ENCODE data around the gene BRAT1. TPM values are rescaled to one million over a fixed set of nuclear protein-coding genes. Genes with fewer than 3 reads are reported as not detected.

The BRAT1 gene
- total and polyA plus RNA-seq, 2 experiments from 2014 or later = 32.5 to 76.8 TPM

DNA sequence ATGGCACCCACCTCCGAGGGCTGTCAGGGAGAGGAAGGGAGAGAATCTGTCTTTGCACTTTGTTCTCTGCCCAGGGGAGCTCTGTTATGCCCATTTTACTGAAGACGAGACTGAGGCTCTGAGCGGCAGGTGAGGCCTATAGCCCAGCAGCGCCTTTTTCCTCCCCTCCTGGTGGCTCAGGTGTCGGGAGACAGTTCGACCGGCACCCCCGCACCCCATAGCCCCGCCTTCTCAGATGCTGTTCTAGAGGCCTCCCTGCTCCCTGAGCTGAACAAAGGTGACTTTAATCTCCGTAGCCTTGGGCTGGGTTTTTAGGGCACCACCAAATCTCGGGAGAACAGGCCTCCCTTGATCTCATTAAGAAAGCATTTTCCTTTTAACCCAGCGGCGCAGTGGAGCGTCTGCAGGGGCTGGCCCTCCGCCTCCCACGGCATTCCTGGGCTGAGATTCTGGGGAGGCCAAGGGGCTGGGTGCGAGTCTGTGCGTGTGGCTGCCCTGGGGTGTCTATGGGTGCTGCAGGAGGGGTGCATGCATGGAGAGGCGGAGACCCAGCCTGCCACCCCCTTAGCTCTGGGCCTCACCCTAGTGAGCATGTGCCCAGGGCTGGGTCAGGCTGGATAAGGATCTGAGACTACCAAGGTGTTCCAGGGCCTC, 32.4 kb downstream of the BRAT1 start:
- H3K4me2 ChIP-seq = peak overlapping the region; percentile 92
- peak; percentile 4 for ATAC-seq
- no peaks in the 10 kb centered on the region for H3K9me3 Mint-ChIP-seq
- H3K36me3 Mint-ChIP-seq (ENCODE audit: low read depth) = peaks cover 16% of the 10 kb centered on the region; the same call in 1 of the 3 replicates
- peaks cover 17% of the 10 kb centered on the region for H3K79me2 ChIP-seq (replicated peaks; ENCODE audit: insufficient read depth)
- peaks cover 49% of the 10 kb centered on the region for H3K4me1 ChIP-seq (ENCODE audit: insufficient read depth)
- no peak overlapping the region for H3K27ac Mint-ChIP-seq
- H3K27me3 Mint-ChIP-seq (ENCODE audit: insufficient read depth, low read depth, poor library complexity) = peaks cover 30% of the 10 kb centered on the region
- H3K27ac ChIP-seq (ENCODE audit: low read depth) = no peak overlapping the region
- H4K20me1 ChIP-seq (replicated peaks; ENCODE audit: insufficient read depth) = no peaks in the 10 kb centered on the region; the same call in 1 of the 2 replicates
- H3K4me1 Mint-ChIP-seq = peaks cover 45% of the 10 kb centered on the region
- peaks cover 22% of the 10 kb centered on the region for H3K27me3 ChIP-seq (ENCODE audit: insufficient read depth)
- H2AFZ ChIP-seq = no peak overlapping the region
- no peaks in the 10 kb centered on the region for H3K9me2 ChIP-seq (ENCODE audit: insufficient read depth)
- peak overlapping the region; percentile 68; the same call in 1 of the 2 replicates for H3K4me3 ChIP-seq
- H3F3A ChIP-seq (replicated peaks; ENCODE audit: low read depth) = peaks cover 6% of the 10 kb centered on the region; the same call in 1 of the 2 replicates
- DNase-seq (ENCODE audit: low spot score) = peak; percentile 86
- H3K36me3 ChIP-seq (ENCODE audit: insufficient read depth) = no peaks in the 10 kb centered on the region; the same call in 1 of the 2 replicates
- no peak for TF ChIP-seq EZH2phosphoT487 (IDR thresholded peaks at IDR 0.05; ENCODE audit: unreplicated experiment)
- H3K4me3 Mint-ChIP-seq = peak overlapping the region; percentile 59

DNA sequence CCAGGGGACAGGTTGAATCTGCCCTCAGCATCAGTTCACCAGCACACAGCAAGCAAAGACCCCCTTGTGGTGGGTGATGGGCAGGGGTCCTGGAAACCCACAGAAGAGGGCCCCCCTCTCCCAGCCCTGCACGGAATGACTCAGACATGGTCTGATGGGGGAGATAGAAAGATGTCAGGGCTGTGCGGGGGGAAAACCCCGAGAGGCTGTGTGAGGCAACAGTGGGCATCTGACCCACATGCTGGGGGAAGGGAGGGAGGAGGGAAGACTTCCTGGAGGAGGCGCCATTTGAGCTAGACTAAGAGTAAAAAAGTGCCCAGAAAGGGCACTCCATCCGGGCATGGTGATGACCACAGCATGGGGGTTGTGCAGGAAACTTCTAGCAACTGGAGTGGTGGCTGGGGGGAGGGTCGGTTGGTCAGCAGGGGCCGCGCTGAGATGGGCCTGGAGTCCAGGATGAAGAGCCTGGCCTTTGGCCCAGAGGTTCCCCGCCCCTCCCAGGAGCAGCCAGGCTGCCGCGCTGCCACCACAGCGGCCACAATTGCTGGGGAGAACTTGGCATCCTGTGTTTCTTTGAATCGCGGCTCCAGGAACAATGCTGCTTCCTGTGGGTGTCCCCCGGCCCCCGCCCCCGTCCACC, 33.3 kb downstream of the BRAT1 start:
- no peak for DNase-seq (ENCODE audit: low spot score)
- no peak for ATAC-seq
- Histone ChIP-seq H3K4me2 (peak overlapping the region; percentile 92), H3K27ac (ENCODE audit: low read depth) (no peak overlapping the region), H2AFZ (no peak overlapping the region), H3F3A (replicated peaks; ENCODE audit: low read depth) (peaks cover 6% of the 10 kb centered on the region; the same call in 1 of the 2 replicates), H4K20me1 (replicated peaks; ENCODE audit: insufficient read depth) (no peaks in the 10 kb centered on the region; the same call in 1 of the 2 replicates), H3K79me2 (replicated peaks; ENCODE audit: insufficient read depth) (peaks cover 17% of the 10 kb centered on the region), H3K27me3 (ENCODE audit: insufficient read depth) (peaks cover 28% of the 10 kb centered on the region), H3K4me3 (peak overlapping the region; percentile 68), H3K36me3 (ENCODE audit: insufficient read depth) (no peaks in the 10 kb centered on the region; the same call in 1 of the 2 replicates), H3K9me2 (ENCODE audit: insufficient read depth) (no peaks in the 10 kb centered on the region), H3K4me1 (ENCODE audit: insufficient read depth) (peaks cover 58% of the 10 kb centered on the region)
- Mint-ChIP-seq H3K27me3 (ENCODE audit: insufficient read depth, low read depth, poor library complexity) (peaks cover 37% of the 10 kb centered on the region), H3K27ac (no peak overlapping the region), H3K4me3 (peak overlapping the region; percentile 67), H3K9me3 (no peaks in the 10 kb centered on the region), H3K36me3 (ENCODE audit: low read depth) (peaks cover 10% of the 10 kb centered on the region; the same call in 1 of the 3 replicates), H3K4me1 (peaks cover 50% of the 10 kb centered on the region)
- TF ChIP-seq, protein P1, sequence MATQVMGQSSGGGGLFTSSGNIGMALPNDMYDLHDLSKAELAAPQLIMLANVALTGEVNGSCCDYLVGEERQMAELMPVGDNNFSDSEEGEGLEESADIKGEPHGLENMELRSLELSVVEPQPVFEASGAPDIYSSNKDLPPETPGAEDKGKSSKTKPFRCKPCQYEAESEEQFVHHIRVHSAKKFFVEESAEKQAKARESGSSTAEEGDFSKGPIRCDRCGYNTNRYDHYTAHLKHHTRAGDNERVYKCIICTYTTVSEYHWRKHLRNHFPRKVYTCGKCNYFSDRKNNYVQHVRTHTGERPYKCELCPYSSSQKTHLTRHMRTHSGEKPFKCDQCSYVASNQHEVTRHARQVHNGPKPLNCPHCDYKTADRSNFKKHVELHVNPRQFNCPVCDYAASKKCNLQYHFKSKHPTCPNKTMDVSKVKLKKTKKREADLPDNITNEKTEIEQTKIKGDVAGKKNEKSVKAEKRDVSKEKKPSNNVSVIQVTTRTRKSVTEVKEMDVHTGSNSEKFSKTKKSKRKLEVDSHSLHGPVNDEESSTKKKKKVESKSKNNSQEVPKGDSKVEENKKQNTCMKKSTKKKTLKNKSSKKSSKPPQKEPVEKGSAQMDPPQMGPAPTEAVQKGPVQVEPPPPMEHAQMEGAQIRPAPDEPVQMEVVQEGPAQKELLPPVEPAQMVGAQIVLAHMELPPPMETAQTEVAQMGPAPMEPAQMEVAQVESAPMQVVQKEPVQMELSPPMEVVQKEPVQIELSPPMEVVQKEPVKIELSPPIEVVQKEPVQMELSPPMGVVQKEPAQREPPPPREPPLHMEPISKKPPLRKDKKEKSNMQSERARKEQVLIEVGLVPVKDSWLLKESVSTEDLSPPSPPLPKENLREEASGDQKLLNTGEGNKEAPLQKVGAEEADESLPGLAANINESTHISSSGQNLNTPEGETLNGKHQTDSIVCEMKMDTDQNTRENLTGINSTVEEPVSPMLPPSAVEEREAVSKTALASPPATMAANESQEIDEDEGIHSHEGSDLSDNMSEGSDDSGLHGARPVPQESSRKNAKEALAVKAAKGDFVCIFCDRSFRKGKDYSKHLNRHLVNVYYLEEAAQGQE (IDR thresholded peaks at IDR 0.05; ENCODE audit: unreplicated experiment) = no peak
- TF ChIP-seq, protein P2, sequence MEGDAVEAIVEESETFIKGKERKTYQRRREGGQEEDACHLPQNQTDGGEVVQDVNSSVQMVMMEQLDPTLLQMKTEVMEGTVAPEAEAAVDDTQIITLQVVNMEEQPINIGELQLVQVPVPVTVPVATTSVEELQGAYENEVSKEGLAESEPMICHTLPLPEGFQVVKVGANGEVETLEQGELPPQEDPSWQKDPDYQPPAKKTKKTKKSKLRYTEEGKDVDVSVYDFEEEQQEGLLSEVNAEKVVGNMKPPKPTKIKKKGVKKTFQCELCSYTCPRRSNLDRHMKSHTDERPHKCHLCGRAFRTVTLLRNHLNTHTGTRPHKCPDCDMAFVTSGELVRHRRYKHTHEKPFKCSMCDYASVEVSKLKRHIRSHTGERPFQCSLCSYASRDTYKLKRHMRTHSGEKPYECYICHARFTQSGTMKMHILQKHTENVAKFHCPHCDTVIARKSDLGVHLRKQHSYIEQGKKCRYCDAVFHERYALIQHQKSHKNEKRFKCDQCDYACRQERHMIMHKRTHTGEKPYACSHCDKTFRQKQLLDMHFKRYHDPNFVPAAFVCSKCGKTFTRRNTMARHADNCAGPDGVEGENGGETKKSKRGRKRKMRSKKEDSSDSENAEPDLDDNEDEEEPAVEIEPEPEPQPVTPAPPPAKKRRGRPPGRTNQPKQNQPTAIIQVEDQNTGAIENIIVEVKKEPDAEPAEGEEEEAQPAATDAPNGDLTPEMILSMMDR (conservative IDR thresholded peaks at IDR 0.05; ENCODE audit: low read depth in 2 of 2) = peak in 1 of 2 experiments; percentile 21; a peak in 2 of 4 replicates
- TF ChIP-seq, protein P3, sequence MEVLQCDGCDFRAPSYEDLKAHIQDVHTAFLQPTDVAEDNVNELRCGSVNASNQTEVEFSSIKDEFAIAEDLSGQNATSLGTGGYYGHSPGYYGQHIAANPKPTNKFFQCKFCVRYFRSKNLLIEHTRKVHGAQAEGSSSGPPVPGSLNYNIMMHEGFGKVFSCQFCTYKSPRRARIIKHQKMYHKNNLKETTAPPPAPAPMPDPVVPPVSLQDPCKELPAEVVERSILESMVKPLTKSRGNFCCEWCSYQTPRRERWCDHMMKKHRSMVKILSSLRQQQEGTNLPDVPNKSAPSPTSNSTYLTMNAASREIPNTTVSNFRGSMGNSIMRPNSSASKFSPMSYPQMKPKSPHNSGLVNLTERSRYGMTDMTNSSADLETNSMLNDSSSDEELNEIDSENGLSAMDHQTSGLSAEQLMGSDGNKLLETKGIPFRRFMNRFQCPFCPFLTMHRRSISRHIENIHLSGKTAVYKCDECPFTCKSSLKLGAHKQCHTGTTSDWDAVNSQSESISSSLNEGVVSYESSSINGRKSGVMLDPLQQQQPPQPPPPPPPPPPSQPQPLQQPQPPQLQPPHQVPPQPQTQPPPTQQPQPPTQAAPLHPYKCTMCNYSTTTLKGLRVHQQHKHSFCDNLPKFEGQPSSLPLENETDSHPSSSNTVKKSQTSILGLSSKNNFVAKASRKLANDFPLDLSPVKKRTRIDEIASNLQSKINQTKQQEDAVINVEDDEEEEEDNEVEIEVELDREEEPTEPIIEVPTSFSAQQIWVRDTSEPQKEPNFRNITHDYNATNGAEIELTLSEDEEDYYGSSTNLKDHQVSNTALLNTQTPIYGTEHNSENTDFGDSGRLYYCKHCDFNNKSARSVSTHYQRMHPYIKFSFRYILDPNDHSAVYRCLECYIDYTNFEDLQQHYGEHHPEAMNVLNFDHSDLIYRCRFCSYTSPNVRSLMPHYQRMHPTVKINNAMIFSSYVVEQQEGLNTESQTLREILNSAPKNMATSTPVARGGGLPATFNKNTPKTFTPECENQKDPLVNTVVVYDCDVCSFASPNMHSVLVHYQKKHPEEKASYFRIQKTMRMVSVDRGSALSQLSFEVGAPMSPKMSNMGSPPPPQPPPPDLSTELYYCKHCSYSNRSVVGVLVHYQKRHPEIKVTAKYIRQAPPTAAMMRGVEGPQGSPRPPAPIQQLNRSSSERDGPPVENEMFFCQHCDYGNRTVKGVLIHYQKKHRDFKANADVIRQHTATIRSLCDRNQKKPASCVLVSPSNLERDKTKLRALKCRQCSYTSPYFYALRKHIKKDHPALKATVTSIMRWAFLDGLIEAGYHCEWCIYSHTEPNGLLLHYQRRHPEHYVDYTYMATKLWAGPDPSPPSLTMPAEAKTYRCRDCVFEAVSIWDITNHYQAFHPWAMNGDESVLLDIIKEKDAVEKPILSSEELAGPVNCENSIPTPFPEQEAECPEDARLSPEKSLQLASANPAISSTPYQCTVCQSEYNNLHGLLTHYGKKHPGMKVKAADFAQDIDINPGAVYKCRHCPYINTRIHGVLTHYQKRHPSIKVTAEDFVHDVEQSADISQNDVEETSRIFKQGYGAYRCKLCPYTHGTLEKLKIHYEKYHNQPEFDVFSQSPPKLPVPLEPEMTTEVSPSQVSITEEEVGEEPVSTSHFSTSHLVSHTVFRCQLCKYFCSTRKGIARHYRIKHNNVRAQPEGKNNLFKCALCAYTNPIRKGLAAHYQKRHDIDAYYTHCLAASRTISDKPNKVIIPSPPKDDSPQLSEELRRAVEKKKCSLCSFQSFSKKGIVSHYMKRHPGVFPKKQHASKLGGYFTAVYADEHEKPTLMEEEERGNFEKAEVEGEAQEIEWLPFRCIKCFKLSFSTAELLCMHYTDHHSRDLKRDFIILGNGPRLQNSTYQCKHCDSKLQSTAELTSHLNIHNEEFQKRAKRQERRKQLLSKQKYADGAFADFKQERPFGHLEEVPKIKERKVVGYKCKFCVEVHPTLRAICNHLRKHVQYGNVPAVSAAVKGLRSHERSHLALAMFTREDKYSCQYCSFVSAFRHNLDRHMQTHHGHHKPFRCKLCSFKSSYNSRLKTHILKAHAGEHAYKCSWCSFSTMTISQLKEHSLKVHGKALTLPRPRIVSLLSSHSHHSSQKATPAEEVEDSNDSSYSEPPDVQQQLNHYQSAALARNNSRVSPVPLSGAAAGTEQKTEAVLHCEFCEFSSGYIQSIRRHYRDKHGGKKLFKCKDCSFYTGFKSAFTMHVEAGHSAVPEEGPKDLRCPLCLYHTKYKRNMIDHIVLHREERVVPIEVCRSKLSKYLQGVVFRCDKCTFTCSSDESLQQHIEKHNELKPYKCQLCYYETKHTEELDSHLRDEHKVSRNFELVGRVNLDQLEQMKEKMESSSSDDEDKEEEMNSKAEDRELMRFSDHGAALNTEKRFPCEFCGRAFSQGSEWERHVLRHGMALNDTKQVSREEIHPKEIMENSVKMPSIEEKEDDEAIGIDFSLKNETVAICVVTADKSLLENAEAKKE (CRISPR knock-in tag; IDR thresholded peaks at IDR 0.05) = no peak
- TF ChIP-seq CREB1 (CRISPR knock-in tag; IDR thresholded peaks at IDR 0.05; ENCODE audit: low read depth) = no peak
